Glutamatergic neuron (in vitro differentiated cells): ENCODE results near the gene EED. TPM values are rescaled to one million over a fixed set of nuclear protein-coding genes. Genes with fewer than 3 reads are reported as not detected.

Source experiments
- DNase-seq: peaks from one replicate; pipeline ENCODE4 v3.0.0; 2022
- H3K27ac Mint-ChIP-seq: one replicate; pipeline ENCODE4 v1.8.0; 2020; ENCODE audit warnings: mild to moderate bottlenecking, mixed read lengths, inconsistent platforms; ENCODE audit not compliant: unreplicated experiment
- H3K27me3 Mint-ChIP-seq: one replicate; pipeline ENCODE4 v1.8.0; 2020; ENCODE audit warnings: mild to moderate bottlenecking, moderate library complexity, mixed read lengths, inconsistent platforms; ENCODE audit not compliant: unreplicated experiment
- H3K36me3 Mint-ChIP-seq: one replicate; pipeline ENCODE4 v1.8.0; 2020; ENCODE audit warnings: mild to moderate bottlenecking, mixed read lengths, inconsistent platforms; ENCODE audit not compliant: unreplicated experiment
- H3K4me1 Mint-ChIP-seq: one replicate; pipeline ENCODE4 v1.8.0; 2020; ENCODE audit warnings: mild to moderate bottlenecking, low read depth, mixed read lengths, inconsistent platforms; ENCODE audit not compliant: unreplicated experiment
- H3K4me3 Mint-ChIP-seq: one replicate; pipeline ENCODE4 v1.8.0; 2020; ENCODE audit warnings: mild to moderate bottlenecking, mixed read lengths, inconsistent platforms; ENCODE audit not compliant: unreplicated experiment
- H3K9me3 Mint-ChIP-seq: one replicate; pipeline ENCODE4 v1.8.0; 2020; ENCODE audit warnings: mild to moderate bottlenecking, moderate library complexity, mixed read lengths, inconsistent platforms; ENCODE audit not compliant: unreplicated experiment
- total RNA-seq: library from RNA; stranded (reverse); fragmentation: NEBNext Ultra II Directional; extraction: Animal tissue kit (Norgen Biotek cat#: 25700); gene quantifications from one replicate; pipeline ENCODE4 v1.2.1, GENCODE V29; 2021; ENCODE audit not compliant: unreplicated experiment
- TF ChIP-seq, protein P1 (sequence below): fragments of 200-600 bp; sonication (generic); IDR thresholded peaks from one replicate; pipeline ENCODE4 v1.5.0; 2021; ENCODE audit not compliant: partially characterized antibody, unreplicated experiment

EED gene
- total RNA-seq, 1 donor from 2014 or later: 17.9 TPM

DNA sequence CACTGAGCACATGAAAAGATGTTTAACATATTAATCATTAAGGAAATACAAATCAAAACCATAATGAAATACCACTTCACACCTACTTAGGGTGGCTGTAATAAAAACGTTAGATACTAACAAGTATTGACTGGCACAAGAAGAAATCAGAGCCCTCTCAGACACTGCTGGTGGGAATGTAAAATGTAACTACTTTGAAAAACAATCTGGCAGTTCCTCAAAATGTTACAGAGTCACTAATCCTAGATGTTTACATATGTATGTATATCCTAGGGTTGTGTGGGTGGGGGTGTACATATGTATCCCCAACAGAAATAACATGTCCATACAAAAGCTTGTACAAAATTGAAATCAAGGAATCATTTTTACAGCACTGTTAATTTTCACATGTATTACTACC is 15.2 kb downstream of the EED start:
- TF ChIP-seq, protein P1, sequence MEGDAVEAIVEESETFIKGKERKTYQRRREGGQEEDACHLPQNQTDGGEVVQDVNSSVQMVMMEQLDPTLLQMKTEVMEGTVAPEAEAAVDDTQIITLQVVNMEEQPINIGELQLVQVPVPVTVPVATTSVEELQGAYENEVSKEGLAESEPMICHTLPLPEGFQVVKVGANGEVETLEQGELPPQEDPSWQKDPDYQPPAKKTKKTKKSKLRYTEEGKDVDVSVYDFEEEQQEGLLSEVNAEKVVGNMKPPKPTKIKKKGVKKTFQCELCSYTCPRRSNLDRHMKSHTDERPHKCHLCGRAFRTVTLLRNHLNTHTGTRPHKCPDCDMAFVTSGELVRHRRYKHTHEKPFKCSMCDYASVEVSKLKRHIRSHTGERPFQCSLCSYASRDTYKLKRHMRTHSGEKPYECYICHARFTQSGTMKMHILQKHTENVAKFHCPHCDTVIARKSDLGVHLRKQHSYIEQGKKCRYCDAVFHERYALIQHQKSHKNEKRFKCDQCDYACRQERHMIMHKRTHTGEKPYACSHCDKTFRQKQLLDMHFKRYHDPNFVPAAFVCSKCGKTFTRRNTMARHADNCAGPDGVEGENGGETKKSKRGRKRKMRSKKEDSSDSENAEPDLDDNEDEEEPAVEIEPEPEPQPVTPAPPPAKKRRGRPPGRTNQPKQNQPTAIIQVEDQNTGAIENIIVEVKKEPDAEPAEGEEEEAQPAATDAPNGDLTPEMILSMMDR: no peak
- peaks cover 2% of the 10 kb centered on the region for H3K9me3 Mint-ChIP-seq
- no peak overlapping the region for H3K4me3 Mint-ChIP-seq
- no peak for DNase-seq
- H3K27ac Mint-ChIP-seq: no peak overlapping the region
- no peaks in the 10 kb centered on the region for H3K27me3 Mint-ChIP-seq
- H3K36me3 Mint-ChIP-seq: no peaks in the 10 kb centered on the region
- no peaks in the 10 kb centered on the region for H3K4me1 Mint-ChIP-seq

GRCh38 chr11:86261328-86261727 is 16.8 kb downstream of the EED start:
- peaks cover 2% of the 10 kb centered on the region for H3K9me3 Mint-ChIP-seq
- no peak overlapping the region for H3K4me3 Mint-ChIP-seq
- H3K36me3 Mint-ChIP-seq: no peaks in the 10 kb centered on the region
- no peak for DNase-seq
- no peak overlapping the region for H3K27ac Mint-ChIP-seq
- TF ChIP-seq, protein P1: no peak
- H3K4me1 Mint-ChIP-seq: no peaks in the 10 kb centered on the region
- no peaks in the 10 kb centered on the region for H3K27me3 Mint-ChIP-seq

- Mint-ChIP-seq H3K4me3 (no peak overlapping the region), H3K27ac (no peak overlapping the region), H3K9me3 (peaks cover 2% of the 10 kb centered on the region), H3K36me3 (no peaks in the 10 kb centered on the region), H3K27me3 (no peaks in the 10 kb centered on the region), H3K4me1 (no peaks in the 10 kb centered on the region)
- TF ChIP-seq, protein P1: no peak
- no peak for DNase-seq
Measured at GRCh38 chr11:86262387-86262786, 17.8 kb downstream of the EED start.

- TF ChIP-seq, protein P1: no peak
- Mint-ChIP-seq H3K9me3 (peaks cover 2% of the 10 kb centered on the region), H3K4me3 (no peak overlapping the region), H3K27me3 (no peaks in the 10 kb centered on the region), H3K36me3 (no peaks in the 10 kb centered on the region), H3K27ac (no peak overlapping the region), H3K4me1 (no peaks in the 10 kb centered on the region)
- no peak for DNase-seq
Measured at GRCh38 chr11:86264649-86265048, 20.1 kb downstream of the EED start.

DNA sequence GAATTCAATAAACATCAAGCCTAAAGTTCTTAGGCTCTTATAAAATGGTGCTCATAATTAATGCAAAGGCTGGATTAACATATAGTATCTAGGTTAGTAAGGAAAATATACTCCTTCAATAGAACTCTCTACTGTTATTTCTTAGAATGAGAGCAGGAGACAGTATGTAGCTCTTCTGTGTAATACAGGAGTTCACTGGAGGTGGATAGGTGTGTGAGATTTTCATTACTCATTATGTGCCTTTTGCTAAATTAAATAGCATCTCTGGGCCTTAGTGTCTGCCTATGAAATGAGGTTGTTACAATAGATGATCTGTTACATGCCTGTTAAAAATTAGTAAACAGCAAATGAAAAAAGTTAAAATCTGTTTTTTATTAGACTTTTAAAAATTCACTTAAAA is 20.6 kb downstream of the EED start:
- no peak for DNase-seq
- no peak overlapping the region for H3K27ac Mint-ChIP-seq
- no peaks in the 10 kb centered on the region for H3K27me3 Mint-ChIP-seq
- H3K36me3 Mint-ChIP-seq: no peaks in the 10 kb centered on the region
- H3K9me3 Mint-ChIP-seq: peaks cover 2% of the 10 kb centered on the region
- TF ChIP-seq, protein P1: no peak
- H3K4me1 Mint-ChIP-seq: no peaks in the 10 kb centered on the region
- no peak overlapping the region for H3K4me3 Mint-ChIP-seq
